GM19395 (cell line): ENCODE measurements around the gene GPSM1.

ENCODE experiments used
- ATAC-seq: cut with Tn5 transposase; IDR thresholded peaks from one replicate; pipeline ENCODE4 v1.9.1; 2021; ENCODE audit warnings: mild to moderate bottlenecking, moderate library complexity; ENCODE audit not compliant: unreplicated experiment

Gene GPSM1

DNA sequence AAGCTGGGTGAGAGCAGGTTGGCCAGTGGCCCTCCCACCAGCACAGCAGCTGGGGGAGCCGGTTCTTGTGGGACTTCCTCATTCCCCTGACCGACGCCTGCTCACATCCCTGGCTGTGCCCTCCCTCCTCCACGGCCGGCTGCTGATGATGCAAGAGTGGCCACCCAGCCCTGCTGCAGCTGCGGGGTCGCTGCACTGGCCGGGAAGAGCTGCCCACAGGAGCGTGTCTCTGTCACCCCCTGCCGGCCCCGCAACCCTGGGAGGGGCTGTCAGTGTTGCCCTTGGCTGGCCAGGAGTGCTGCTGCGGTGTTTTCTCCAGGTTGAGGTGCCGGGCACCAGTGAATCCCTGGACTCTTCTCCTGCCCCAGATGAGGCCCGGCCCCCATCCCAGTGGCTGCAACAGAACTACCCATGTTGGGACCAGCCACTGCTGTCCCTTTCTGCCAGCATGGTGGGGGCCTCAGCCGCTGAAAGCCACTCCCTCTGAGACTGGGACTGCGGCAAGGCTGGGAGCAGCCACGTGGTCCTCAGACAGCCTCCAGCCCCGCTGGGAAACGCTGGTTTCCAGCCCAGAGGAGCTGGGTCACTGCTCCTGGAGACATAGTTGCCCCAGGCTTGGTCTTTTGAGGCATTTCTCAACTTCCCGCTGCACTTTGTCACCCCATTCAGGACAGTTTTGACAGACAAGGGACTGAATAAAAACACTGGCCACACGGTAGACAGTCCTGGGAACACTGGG, 45.4 kb downstream of the GPSM1 start:
- ATAC-seq: no peak

DNA sequence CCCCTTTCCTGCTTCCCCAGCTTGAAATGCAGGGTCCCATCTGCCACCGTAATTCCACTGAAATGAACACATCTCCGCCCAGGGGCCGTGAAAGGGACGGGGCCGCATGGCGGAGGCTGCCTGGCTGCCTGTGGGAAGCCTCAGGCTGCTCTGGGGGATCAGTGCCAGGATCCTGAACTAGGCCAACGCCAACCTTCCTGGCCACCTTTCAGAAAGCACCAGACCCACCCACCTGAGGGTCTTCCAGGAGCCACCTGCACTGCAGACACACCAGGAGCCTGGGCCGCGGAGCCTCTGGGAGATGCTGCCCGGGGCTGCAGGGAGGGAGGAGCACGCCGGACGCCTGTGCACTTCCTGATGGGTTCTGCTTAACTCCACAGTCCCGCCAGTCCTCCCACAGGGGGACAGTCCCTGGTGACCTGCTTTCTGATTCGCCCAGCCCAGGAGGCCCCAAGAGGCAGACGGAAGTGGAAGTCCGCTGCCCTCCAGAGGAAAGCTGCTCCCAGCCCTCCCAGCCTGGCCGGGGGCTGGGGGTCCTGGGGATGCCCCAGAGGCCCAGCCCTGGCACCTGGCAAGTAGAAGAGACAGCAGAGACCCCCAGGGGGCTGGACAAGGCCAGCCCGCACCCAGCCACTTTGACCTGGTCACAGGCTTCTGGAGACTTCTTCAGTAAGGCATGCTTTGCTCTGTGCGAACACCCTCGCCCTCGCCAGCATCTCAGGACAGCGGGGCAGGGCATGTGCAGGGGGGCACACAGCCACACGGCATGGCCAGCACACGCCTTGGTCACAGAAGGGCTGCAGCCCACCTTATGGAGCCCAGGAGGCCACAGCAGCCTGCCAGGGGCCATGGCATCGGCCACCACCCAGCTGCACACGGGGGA, 46.2 kb downstream of the GPSM1 start, which contains the start of gene CARD9:
Gene CARD9 (minus strand): TSS at position 370 of the 883 bp plus-strand sequence. CDS start 1,591 bp downstream, outside the sequence.
- ATAC-seq: no peak

DNA sequence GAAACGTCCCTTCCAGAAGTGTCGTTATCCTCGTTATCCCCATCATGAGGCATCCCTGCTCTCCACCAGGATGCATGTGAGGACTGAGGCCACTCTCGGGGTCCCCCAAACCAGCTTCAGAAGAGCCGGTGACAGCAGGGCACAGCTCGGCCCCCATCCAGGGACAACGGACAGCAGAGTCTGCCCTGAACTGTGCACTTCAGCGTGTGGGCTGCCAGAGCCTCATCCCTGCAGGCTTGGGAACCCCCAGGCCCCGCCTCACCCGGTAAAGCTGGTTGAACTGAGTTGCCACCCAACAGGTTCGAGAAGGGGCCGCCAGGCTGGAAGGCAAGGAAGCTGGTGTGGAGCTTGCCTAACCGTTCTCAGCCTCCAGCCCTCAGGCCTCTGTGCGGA, 46.8 kb downstream of the GPSM1 start:
- ATAC-seq: no peak

GRCh38 chr9:136375096-136375495, 47.8 kb downstream of the GPSM1 start:
- no peak for ATAC-seq

- ATAC-seq: no peak
These were observed 49.1 kb downstream of the GPSM1 start for GRCh38 chr9:136376457-136376856.

GRCh38 chr9:136377341-136378169, 50.2 kb downstream of the GPSM1 start:
- ATAC-seq: no peak

DNA sequence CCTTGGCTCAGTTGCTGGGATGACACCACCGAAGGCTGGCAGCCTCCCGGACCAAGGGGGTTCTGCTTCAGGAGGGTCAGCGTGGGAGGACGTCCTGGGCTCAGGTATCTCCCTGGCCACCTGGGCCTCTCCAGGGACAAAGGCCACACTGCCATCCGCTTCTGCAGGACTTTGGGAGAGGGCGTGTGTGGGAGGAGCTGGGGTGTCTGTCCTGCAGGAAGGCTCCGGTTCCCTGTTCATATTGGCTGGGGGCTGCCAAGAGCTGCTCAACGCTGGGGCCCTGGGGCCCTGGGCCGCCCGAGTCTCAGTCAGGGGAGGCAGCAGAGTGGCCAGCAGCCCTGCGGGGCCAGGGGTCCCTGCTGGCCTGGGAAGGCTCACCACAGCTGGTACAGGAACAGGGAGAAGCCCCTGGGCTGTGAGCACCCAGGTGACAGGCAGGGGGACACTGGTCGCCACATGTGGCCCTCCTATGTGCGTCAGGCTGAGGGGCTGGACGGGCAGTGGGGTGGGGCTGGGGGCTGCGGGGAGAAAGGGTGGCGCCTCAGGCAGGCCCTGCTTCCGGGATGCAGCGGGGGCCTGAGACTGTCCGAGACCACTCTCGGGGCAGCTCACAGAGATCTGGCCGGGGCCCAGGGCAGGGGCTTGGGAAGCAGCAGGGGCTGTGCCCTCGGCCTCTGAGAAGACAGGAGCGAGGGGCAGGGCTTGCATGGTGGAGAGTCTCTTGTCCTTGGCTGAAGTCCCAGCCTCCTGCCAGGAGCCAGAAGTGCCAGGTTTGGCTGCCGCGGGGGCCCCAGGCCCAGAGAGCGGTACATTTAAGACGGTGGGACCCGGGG, 51.0 kb downstream of the GPSM1 start:
- ATAC-seq: no peak

DNA sequence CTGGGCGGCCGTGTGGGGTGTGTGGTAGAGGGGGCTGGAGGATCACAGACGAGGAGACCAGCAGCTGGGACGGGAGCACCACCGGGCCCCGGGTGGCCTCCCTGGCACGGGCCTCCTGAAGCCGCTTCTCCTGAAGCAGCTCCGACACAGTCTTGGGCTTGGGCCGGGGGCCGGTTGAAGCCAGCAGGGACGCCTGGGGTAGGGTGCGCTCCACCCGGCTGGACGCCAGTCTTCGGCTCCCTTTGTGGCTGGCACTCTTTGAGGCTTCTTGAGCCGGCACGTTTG, 51.6 kb downstream of the GPSM1 start:
- no peak for ATAC-seq

DNA sequence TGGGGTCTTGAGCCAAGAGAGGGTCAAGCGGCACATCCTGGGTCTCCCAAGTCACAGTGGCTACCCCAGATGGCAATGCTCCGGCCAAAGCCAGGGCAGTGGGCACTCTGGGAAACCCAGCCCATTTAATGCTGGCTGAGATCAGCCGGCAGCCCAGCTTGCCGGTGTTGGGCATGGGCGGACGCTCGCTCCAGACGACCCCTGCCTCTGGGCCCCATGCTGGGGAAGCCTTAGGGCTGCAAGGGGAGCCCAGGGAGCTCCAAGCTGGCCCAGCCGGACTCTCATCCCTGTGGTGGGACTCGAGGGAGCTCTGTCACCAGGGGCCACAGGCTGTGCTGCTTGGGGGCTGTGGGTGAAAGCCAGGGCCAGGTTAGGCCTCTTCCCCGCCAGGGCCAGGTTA, 52.1 kb downstream of the GPSM1 start:
- ATAC-seq: no peak

- ATAC-seq: no peak
These were observed 52.6 kb downstream of the GPSM1 start for GRCh38 chr9:136379891-136380290.

- ATAC-seq: no peak
These were observed 53.0 kb downstream of the GPSM1 start for GRCh38 chr9:136380381-136380780.

DNA sequence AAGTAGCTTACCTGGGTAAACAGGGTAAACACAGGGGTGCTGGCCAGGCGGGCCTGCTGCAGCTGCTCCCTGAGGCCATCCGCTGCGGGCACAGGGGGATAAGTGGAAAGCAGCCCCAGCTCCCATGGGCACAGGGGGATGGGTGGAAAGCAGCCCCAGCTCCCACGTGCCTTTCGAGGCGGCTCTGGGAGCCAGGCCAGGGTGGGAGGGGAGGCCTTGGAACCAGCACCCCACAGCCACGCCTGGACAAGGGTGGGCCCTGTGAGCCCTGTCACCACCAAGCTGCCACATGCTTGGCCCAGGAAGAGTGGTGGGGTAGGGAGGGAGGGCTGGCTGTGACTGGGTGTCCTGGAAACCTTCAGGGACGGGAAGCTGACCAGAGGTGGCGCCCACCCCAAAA, 54.0 kb downstream of the GPSM1 start:
- ATAC-seq: no peak

- no peak for ATAC-seq
These were observed 54.7 kb downstream of the GPSM1 start for GRCh38 chr9:136381966-136382513.

- ATAC-seq: no peak
These were observed 56.1 kb downstream of the GPSM1 start for GRCh38 chr9:136383436-136383835.

- no peak for ATAC-seq
These were observed 57.7 kb downstream of the GPSM1 start for GRCh38 chr9:136385015-136385414.

DNA sequence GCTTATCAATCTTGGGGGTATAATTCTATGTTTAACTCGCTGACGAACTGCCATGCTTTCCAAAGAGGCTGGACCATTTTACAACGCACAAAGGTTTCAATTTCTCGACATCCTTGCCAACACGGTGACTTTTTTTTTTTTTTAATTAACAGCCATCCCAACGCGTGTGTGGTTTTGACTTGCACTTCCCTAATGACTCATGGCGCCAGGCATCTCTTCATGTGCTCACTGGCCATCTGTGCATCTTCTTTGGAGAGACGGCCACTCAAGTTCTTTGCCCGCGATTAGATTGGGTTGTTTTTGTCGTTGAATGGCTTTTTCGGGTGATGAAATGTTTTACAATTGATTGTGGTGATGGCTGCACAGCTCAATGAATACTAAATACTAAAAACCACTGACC, 58.7 kb downstream of the GPSM1 start:
- ATAC-seq: no peak

- ATAC-seq: no peak
These were observed 59.9 kb downstream of the GPSM1 start for GRCh38 chr9:136387217-136387616.

DNA sequence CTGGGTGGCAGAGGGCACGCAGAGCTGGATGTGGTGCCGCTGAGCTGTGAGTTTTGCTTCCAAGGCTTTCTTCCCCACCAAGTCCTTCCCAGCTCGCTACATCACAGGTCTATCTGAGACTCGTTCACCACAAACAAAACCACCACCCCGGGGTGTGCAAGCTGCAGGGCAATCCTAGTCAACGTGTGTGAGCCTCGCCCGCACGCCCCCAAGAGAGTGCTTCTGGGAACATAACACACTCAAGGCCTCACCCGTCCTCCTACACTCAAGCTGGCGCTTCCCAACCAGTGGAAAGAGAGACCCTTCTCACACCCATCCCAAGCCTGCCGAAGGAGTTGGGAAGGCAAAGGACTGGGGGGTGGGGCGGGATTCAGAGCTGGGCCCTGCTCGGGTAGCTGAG, 62.1 kb downstream of the GPSM1 start:
- ATAC-seq: no peak

DNA sequence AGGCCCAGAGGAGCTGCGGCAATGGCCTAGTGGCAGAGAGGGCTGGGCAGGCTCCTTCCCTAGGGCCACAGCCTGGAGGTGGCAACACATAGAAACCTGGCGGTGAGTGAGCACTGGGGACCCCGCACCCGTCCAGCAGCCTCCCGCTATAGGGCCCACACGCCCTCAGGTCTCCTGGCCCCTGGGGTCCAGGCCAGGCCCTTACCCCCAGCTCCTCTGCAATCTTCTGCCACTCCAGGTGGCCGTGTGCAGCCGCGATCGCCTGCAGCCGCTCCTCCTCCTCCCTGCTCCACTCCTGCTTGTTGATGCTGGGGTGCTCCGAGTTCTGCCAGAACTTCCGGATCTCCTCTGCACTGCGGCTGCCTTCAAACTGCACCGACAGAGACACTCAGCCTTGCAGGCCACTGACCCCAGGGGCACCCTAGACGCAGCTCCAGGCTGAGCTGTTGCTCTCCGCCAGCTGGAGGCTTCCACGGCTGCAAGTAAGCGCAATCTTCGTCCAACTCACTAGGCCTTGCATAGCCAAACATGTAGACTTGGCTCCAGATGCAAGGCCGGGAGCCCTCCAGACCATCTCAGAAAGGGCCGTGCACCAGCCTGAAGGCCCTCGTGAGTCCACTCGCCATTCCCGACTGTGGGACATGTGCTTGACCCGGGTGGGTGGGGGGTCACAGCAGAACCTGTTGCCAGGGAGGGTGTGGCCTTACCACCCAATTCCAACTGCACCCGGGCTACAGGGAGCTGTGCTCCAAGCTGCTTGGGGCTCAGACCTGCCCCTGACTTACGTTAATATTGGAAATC, 64.6 kb downstream of the GPSM1 start:
- no peak for ATAC-seq
